GM19463 (cell line): Measurements from ENCODE around the gene TSPO.
A peak's percentile ranks its signal among the peaks of the same experiment; 100 is the strongest.

Source experiments
- ATAC-seq: cut with Tn5 transposase; IDR thresholded peaks from one replicate; pipeline ENCODE4 v1.9.1; 2021; ENCODE audit warnings: mild to moderate bottlenecking, moderate library complexity; ENCODE audit not compliant: unreplicated experiment

Gene TSPO

GRCh38 chr22:43174941-43175531, 23.7 kb downstream of the TSPO start:
- ATAC-seq, result no peak

GRCh38 chr22:43176090-43176489, 24.7 kb downstream of the TSPO start:
- no peak for ATAC-seq

GRCh38 chr22:43177479-43177878, 26.1 kb downstream of the TSPO start:
- ATAC-seq, result no peak

GRCh38 chr22:43179146-43179910, 28.0 kb downstream of the TSPO start:
- ATAC-seq, result no peak

GRCh38 chr22:43179911-43180195, 28.5 kb downstream of the TSPO start:
- ATAC-seq, result no peak

- ATAC-seq, result no peak
Measured at GRCh38 chr22:43180670-43181069, 29.3 kb downstream of the TSPO start.

GRCh38 chr22:43181321-43182076, 30.1 kb downstream of the TSPO start:
- no peak for ATAC-seq

GRCh38 chr22:43182118-43182517, 30.8 kb downstream of the TSPO start:
- no peak for ATAC-seq

GRCh38 chr22:43182726-43183125, 31.4 kb downstream of the TSPO start:
- ATAC-seq, result no peak

GRCh38 chr22:43183496-43184277, 32.3 kb downstream of the TSPO start:
- ATAC-seq, result no peak

GRCh38 chr22:43185860-43186261, 34.5 kb downstream of the TSPO start:
- ATAC-seq, result no peak

GRCh38 chr22:43186272-43187170, 35.2 kb downstream of the TSPO start, which contains the start of gene TTLL12:
Gene TTLL12 (minus strand): TSS chr22:43187134. CDS start chr22:43187069, 65 bp downstream.
- peak; percentile 41 for ATAC-seq

GRCh38 chr22:43187171-43188099, 36.1 kb downstream of the TSPO start:
- ATAC-seq, result peak; percentile 83

- ATAC-seq, result no peak
Measured at GRCh38 chr22:43188829-43189545, 37.6 kb downstream of the TSPO start.

- no peak for ATAC-seq
Measured at GRCh38 chr22:43191831-43192230, 40.5 kb downstream of the TSPO start.

GRCh38 chr22:43197271-43197941, 46.0 kb downstream of the TSPO start:
- ATAC-seq, result no peak

GRCh38 chr22:43198126-43198525, 46.8 kb downstream of the TSPO start:
- no peak for ATAC-seq

GRCh38 chr22:43198936-43199335, 47.6 kb downstream of the TSPO start:
- no peak for ATAC-seq
